Peyer's patch (tissue), 4 donors: ENCODE data around the gene SPAG16.

Experiments
- POLR2A ChIP-seq, 2 donors: fragments of 450-650 bp; IDR thresholded peaks; one replicate each; pipeline ENCODE4 v1.5.1; 2017; ENCODE audit warnings: antibody characterized with exemption in 2 of 2, mild to moderate bottlenecking in 2 of 2, moderate library complexity in 2 of 2
- TF ChIP-seq, protein P1 (sequence below), 6 experiments: fragments of 450-650 bp in 4 of 6; fragments of 200-600 bp in 2 of 6; sonication (generic) in 1 of 6; IDR thresholded peaks; one replicate each; pipeline ENCODE4 v1.5.1; 2017 to 2019; ENCODE audit warnings: antibody characterized with exemption in 6 of 6, mild to moderate bottlenecking in 3 of 6, moderate library complexity in 1 of 6

GRCh38 chr2:213252206-213252605 lies 32.1 kb upstream of the SPAG16 start:
- TF ChIP-seq, protein P1, sequence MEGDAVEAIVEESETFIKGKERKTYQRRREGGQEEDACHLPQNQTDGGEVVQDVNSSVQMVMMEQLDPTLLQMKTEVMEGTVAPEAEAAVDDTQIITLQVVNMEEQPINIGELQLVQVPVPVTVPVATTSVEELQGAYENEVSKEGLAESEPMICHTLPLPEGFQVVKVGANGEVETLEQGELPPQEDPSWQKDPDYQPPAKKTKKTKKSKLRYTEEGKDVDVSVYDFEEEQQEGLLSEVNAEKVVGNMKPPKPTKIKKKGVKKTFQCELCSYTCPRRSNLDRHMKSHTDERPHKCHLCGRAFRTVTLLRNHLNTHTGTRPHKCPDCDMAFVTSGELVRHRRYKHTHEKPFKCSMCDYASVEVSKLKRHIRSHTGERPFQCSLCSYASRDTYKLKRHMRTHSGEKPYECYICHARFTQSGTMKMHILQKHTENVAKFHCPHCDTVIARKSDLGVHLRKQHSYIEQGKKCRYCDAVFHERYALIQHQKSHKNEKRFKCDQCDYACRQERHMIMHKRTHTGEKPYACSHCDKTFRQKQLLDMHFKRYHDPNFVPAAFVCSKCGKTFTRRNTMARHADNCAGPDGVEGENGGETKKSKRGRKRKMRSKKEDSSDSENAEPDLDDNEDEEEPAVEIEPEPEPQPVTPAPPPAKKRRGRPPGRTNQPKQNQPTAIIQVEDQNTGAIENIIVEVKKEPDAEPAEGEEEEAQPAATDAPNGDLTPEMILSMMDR (IDR thresholded peaks at IDR 0.05): no peak
- no peak for TF ChIP-seq POLR2A (IDR thresholded peaks at IDR 0.05)
